Memory B cell (primary cell): ENCODE data around the gene ITGA8.

Experiments
- ATAC-seq: fragments of 150-1000 bp; cut with Tn5 transposase; 2 replicates; pipeline ENCODE4 v1.10.0; 2021; ENCODE audit warnings: low read depth, mild to moderate bottlenecking, moderate library complexity
- DNase-seq, 2 donors: peaks; one replicate each; pipeline ENCODE4 v3.0.0; 2022; ENCODE audit warnings: low spot score in 2 of 2
- H3K27ac Mint-ChIP-seq: one replicate; pipeline ENCODE4 v1.8.0; 2022; ENCODE audit warnings: mild to moderate bottlenecking, moderate library complexity, mixed read lengths
- H3K27me3 Mint-ChIP-seq: one replicate; pipeline ENCODE4 v1.8.0; 2022; ENCODE audit warnings: mixed read lengths
- H3K36me3 Mint-ChIP-seq: one replicate; pipeline ENCODE4 v1.8.0; 2022; ENCODE audit warnings: mild to moderate bottlenecking, mixed read lengths
- H3K4me1 Mint-ChIP-seq: one replicate; pipeline ENCODE4 v1.8.0; 2022; ENCODE audit warnings: mixed read lengths
- H3K4me3 Mint-ChIP-seq: one replicate; pipeline ENCODE4 v1.8.0; 2022; ENCODE audit warnings: mild to moderate bottlenecking, moderate library complexity, mixed read lengths
- H3K9me3 Mint-ChIP-seq: one replicate; pipeline ENCODE4 v1.8.0; 2022; ENCODE audit warnings: mixed read lengths

Gene ITGA8

DNA sequence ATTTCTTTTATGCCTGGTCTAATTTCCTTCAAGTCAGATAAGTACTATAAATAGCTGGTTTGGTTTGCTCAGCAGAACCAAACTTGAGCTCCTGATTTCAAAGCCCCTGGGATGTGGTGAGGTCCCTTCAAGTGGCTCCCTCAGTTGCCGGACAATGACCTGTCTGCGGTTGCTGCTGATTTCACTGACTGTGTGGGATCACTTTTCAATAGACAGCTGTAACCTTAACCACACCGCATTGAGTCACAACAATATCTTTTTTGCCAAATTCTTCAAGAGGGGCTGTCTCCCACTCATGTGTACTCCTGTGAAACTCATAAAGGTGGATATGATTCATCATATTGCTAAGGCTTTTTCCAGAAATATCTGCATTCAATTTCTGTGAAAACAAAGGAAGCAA lies 23.1 kb upstream of the ITGA8 start:
- H3K27me3 Mint-ChIP-seq = peaks cover 6% of the 10 kb centered on the region

GRCh38 chr10:15742102-15742501 lies 22.4 kb upstream of the ITGA8 start:
- Mint-ChIP-seq H3K9me3 (no peaks in the 10 kb centered on the region), H3K36me3 (no peaks in the 10 kb centered on the region), H3K27me3 (peaks cover 6% of the 10 kb centered on the region), H3K4me3 (no peak overlapping the region), H3K27ac (no peak overlapping the region), H3K4me1 (no peaks in the 10 kb centered on the region)
- no peak for DNase-seq
- ATAC-seq = no peak

More for the DNA sequence above, 23.1 kb upstream of the ITGA8 start:
- DNase-seq = no peak
- no peak overlapping the region for H3K27ac Mint-ChIP-seq
- ATAC-seq = no peak
- H3K9me3 Mint-ChIP-seq = no peaks in the 10 kb centered on the region
- H3K36me3 Mint-ChIP-seq = no peaks in the 10 kb centered on the region
- no peaks in the 10 kb centered on the region for H3K4me1 Mint-ChIP-seq
- H3K4me3 Mint-ChIP-seq = no peak overlapping the region

GRCh38 chr10:15741581-15741980 lies 21.9 kb upstream of the ITGA8 start:
- no peak overlapping the region for H3K4me3 Mint-ChIP-seq
- peaks cover 6% of the 10 kb centered on the region for H3K27me3 Mint-ChIP-seq
- H3K36me3 Mint-ChIP-seq = no peaks in the 10 kb centered on the region
- no peak for DNase-seq
- H3K9me3 Mint-ChIP-seq = no peaks in the 10 kb centered on the region
- no peaks in the 10 kb centered on the region for H3K4me1 Mint-ChIP-seq
- H3K27ac Mint-ChIP-seq = no peak overlapping the region
- ATAC-seq = no peak

DNA sequence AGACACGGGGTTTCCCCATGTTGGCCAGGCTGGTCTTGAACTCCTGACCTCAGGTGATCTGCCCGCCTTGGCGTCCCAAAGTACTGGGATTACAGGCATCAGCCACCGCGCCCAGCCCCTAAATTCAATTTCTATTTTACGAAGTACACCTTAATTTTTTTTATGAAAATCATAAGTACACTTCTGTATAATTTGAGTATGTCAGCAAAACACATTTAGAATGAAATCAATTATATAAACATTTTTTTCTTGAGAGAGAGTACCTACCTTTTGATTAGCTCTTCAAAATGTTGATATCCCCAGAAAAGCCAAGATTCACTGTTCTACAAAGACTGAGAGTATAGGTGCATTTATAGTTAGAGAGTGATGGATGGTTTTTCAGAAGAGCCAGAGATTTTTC lies 20.5 kb upstream of the ITGA8 start:
- Mint-ChIP-seq H3K36me3 (no peaks in the 10 kb centered on the region), H3K4me1 (no peaks in the 10 kb centered on the region), H3K27ac (no peak overlapping the region), H3K27me3 (peaks cover 6% of the 10 kb centered on the region), H3K4me3 (no peak overlapping the region), H3K9me3 (peaks cover 2% of the 10 kb centered on the region)
- ATAC-seq (no peak), DNase-seq (no peak)

DNA sequence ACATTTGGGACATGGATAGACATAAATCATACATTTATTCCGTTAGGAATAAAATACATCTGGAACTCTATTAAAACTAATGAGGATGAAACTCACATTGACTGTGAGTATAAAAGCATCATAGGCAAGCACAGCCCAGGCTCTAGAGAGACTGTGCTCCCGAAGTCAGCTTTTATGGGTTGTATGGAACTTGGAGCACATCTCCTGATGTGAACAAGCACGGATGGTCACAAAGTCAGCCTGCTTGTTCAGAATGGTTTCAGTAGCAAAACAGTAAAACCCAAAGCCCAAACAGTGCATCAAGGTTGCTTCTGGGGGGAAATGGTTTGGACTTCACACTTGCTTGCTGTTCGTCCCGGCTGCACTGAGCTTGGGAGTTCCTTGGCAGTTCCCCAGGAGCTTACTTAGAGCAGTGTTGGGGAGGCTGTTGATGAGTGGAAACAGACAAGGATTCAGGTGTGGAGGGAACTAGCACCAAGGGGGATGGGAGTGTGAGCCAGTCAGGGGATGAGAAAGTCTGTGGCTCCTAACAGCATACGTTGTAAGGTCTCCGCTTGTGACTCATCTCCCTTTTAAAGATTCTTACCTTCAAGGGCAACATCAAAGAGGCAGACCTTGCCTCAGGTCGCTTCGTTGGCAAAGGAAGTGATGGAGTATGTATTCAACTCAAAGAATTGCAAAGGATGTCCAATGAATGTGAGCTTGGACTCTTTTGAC lies 19.7 kb upstream of the ITGA8 start:
- Mint-ChIP-seq H3K27me3 (peaks cover 6% of the 10 kb centered on the region), H3K9me3 (peaks cover 2% of the 10 kb centered on the region), H3K4me1 (no peaks in the 10 kb centered on the region), H3K4me3 (no peak overlapping the region), H3K36me3 (no peaks in the 10 kb centered on the region), H3K27ac (no peak overlapping the region)
- DNase-seq = no peak
- no peak for ATAC-seq

DNA sequence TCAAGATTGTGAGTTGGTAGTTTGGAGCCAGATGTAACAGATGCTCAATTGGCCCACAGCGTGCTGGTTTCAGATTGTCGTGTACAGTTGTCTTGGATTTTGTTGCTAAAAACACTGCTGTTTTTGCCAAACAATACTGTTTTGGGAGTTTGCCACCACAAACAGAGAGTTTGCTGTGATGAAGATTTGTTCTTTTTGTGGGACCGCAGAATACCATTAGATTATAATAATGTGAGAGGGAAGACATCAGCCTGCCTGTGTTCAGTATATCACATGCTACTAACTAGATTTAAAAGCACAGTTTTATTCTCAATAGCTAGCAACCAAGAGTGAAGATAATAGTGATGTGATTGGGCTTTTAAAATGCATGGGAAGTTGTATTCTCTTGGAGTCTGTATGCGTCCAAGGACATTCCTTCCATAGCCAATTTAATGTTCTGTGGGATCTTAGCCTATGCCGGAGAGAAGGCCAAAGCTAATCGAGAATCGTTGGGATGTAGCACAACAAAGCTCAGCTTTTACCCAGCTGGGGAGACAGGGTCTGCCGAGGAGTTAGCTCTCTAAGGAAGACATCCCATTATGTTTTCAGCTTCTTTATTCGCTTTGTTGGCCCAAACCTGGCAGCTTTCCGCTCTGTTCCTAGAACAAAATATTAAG lies 18.7 kb upstream of the ITGA8 start:
- DNase-seq = no peak
- H3K36me3 Mint-ChIP-seq = no peaks in the 10 kb centered on the region
- H3K4me3 Mint-ChIP-seq = no peak overlapping the region
- H3K9me3 Mint-ChIP-seq = peaks cover 5% of the 10 kb centered on the region
- peaks cover 6% of the 10 kb centered on the region for H3K27me3 Mint-ChIP-seq
- ATAC-seq = no peak
- H3K4me1 Mint-ChIP-seq = no peaks in the 10 kb centered on the region
- H3K27ac Mint-ChIP-seq = no peak overlapping the region

- DNase-seq = no peak
Observed at GRCh38 chr10:15737656-15738055, 17.9 kb upstream of the ITGA8 start.

DNA sequence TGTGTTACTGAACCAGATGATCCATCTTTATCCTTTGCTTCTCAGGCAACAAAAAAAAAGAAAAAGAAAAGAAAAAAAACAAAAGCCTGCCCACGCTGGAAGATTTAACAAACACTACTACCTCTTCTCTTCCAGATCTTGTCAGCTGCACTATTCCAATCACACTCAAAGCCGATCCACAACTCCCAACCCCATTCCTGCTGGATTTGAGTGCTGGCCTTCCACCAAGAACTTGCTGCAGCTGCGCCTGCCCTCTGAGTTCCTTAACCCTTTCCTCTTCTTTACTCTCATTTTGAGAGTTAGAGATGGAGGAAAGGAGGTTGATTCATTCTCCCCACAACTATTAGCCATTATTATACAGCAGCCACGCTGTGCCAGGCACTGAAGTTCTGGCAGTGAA lies 16.0 kb upstream of the ITGA8 start:
- Mint-ChIP-seq H3K4me1 (no peaks in the 10 kb centered on the region), H3K4me3 (no peak overlapping the region), H3K9me3 (peaks cover 9% of the 10 kb centered on the region), H3K27ac (no peak overlapping the region), H3K36me3 (no peaks in the 10 kb centered on the region), H3K27me3 (no peaks in the 10 kb centered on the region)
- ATAC-seq (no peak), DNase-seq (no peak)

More at GRCh38 chr10:15737656-15738055, 17.9 kb upstream of the ITGA8 start:
- H3K9me3 Mint-ChIP-seq = peaks cover 5% of the 10 kb centered on the region
- H3K4me1 Mint-ChIP-seq = no peaks in the 10 kb centered on the region
- no peaks in the 10 kb centered on the region for H3K36me3 Mint-ChIP-seq
- peaks cover 6% of the 10 kb centered on the region for H3K27me3 Mint-ChIP-seq
- no peak overlapping the region for H3K4me3 Mint-ChIP-seq
- no peak overlapping the region for H3K27ac Mint-ChIP-seq
- ATAC-seq = no peak

- H3K9me3 Mint-ChIP-seq = peaks cover 13% of the 10 kb centered on the region
- H3K4me1 Mint-ChIP-seq = no peaks in the 10 kb centered on the region
- no peaks in the 10 kb centered on the region for H3K36me3 Mint-ChIP-seq
- no peak overlapping the region for H3K4me3 Mint-ChIP-seq
- ATAC-seq (no peak), DNase-seq (no peak)
- peaks cover 2% of the 10 kb centered on the region for H3K27me3 Mint-ChIP-seq
- no peak overlapping the region for H3K27ac Mint-ChIP-seq
Observed at GRCh38 chr10:15730341-15730740, 10.6 kb upstream of the ITGA8 start.

GRCh38 chr10:15729890-15730289 lies 10.2 kb upstream of the ITGA8 start:
- no peaks in the 10 kb centered on the region for H3K4me1 Mint-ChIP-seq
- peaks cover 2% of the 10 kb centered on the region for H3K27me3 Mint-ChIP-seq
- no peak for ATAC-seq
- no peaks in the 10 kb centered on the region for H3K36me3 Mint-ChIP-seq
- DNase-seq = no peak
- H3K9me3 Mint-ChIP-seq = peaks cover 13% of the 10 kb centered on the region
- no peak overlapping the region for H3K4me3 Mint-ChIP-seq
- H3K27ac Mint-ChIP-seq = no peak overlapping the region

- H3K4me3 Mint-ChIP-seq = no peak overlapping the region
- no peaks in the 10 kb centered on the region for H3K4me1 Mint-ChIP-seq
- H3K9me3 Mint-ChIP-seq = peaks cover 8% of the 10 kb centered on the region
- peaks cover 7% of the 10 kb centered on the region for H3K27me3 Mint-ChIP-seq
- ATAC-seq (no peak), DNase-seq (no peak)
- H3K36me3 Mint-ChIP-seq = no peaks in the 10 kb centered on the region
- H3K27ac Mint-ChIP-seq = no peak overlapping the region
Observed at GRCh38 chr10:15726042-15726441, 6.3 kb upstream of the ITGA8 start.

GRCh38 chr10:15725603-15726002 lies 5.9 kb upstream of the ITGA8 start:
- Mint-ChIP-seq H3K36me3 (no peaks in the 10 kb centered on the region), H3K27me3 (peaks cover 9% of the 10 kb centered on the region), H3K27ac (no peak overlapping the region), H3K9me3 (peaks cover 5% of the 10 kb centered on the region), H3K4me3 (no peak overlapping the region), H3K4me1 (no peaks in the 10 kb centered on the region)
- DNase-seq (no peak), ATAC-seq (no peak)

DNA sequence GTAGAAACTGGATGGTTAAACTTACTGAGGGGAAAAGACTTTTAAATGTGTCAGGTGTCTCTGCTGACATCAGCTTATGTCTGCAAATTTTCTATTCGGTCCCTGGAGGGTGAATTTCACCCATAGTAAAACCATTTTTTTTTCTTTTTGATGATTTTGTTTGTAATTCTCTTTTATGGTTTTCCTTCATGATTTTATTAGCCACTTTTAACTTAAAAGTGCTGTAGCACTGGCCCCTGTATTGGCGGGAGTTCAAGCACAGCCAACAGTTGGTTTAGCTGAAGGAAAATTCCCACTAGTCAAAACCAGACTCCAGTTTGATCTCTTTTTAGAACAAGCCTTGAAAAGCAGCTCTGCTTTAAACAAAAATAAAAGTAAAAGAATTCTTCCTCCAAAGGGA lies 5.0 kb upstream of the ITGA8 start:
- DNase-seq (no peak), ATAC-seq (no peak)
- no peaks in the 10 kb centered on the region for H3K36me3 Mint-ChIP-seq
- peaks cover 5% of the 10 kb centered on the region for H3K9me3 Mint-ChIP-seq
- H3K27ac Mint-ChIP-seq = no peak overlapping the region
- H3K27me3 Mint-ChIP-seq = peaks cover 10% of the 10 kb centered on the region
- H3K4me1 Mint-ChIP-seq = no peaks in the 10 kb centered on the region
- no peak overlapping the region for H3K4me3 Mint-ChIP-seq

DNA sequence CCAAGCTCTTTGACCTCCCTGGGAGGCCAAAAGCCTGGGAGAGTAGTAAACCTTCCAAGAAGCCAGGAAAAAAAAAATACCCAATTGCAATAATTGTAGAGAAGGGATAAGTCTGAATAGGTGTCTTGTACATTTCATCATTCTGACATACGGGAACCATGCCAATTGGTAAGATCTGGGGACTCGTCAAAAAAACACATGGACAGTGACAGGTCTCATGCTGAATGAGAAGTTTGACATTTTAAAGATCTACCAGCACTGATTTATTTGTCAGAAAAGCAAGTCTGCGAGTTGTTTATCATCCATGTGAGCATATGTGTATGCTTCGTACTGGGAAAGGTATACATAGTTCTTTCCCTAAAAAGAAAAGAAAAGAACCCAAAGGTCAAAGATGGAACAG lies 4.1 kb upstream of the ITGA8 start:
- no peak for DNase-seq
- no peak overlapping the region for H3K4me3 Mint-ChIP-seq

More for the DNA sequence above, 4.1 kb upstream of the ITGA8 start:
- no peaks in the 10 kb centered on the region for H3K36me3 Mint-ChIP-seq
- H3K4me1 Mint-ChIP-seq = no peaks in the 10 kb centered on the region
- no peak for ATAC-seq
- H3K27me3 Mint-ChIP-seq = peaks cover 11% of the 10 kb centered on the region
- peaks cover 3% of the 10 kb centered on the region for H3K9me3 Mint-ChIP-seq
- H3K27ac Mint-ChIP-seq = no peak overlapping the region
